A549 (cell line): Measurements from ENCODE around the gene MAGEA11.

Experiments used
- CEBPB ChIP-seq, 2 experiments: fragments of >200 bp in 1 of 2; sonication (Bioruptor Twin) in 1 of 2; formaldehyde crosslinking in 1 of 2; IDR thresholded peaks; 2 replicates each; pipeline ENCODE4 v1.6.1; 2012 to 2016
- FOXS1 ChIP-seq: fragments of 250-450 bp; sonication (Bioruptor Pico); IDR thresholded peaks from 2 replicates; pipeline ENCODE4 v1.5.0; 2020; ENCODE audit warnings: mild to moderate bottlenecking, moderate library complexity
- HOXA7 ChIP-seq: fragments of 250-450 bp; sonication (Bioruptor Pico); IDR thresholded peaks from 2 replicates; pipeline ENCODE4 v1.5.0; 2020; ENCODE audit warnings: mild to moderate bottlenecking, moderate library complexity
- PHF8 ChIP-seq: fragments of 200-600 bp; sonication (generic); IDR thresholded peaks from 2 replicates; pipeline ENCODE4 v1.6.1; 2016; ENCODE audit warnings: low read depth, mild to moderate bottlenecking, antibody characterized with exemption, moderate library complexity, borderline replicate concordance
- POLR2AphosphoS2 ChIP-seq: conservative IDR thresholded peaks from 2 replicates; pipeline ENCODE4 v1.6.1; 2012; ENCODE audit warnings: low read length, improper control_type of control experiment, inconsistent platforms
- RAD21 ChIP-seq, 2 experiments: fragments of >200 bp in 1 of 2; sonication (Bioruptor Twin) in 1 of 2; formaldehyde crosslinking in 1 of 2; IDR thresholded peaks in 1 of 2; conservative IDR thresholded peaks in 1 of 2; 2 replicates in 1 of 2; 3 replicates in 1 of 2; pipeline ENCODE4 v1.6.1; 2012 to 2018; ENCODE audit warnings: inconsistent platforms in 1 of 2
- SMC3 ChIP-seq: fragments of >200 bp; sonication (Bioruptor Twin); formaldehyde crosslinking; IDR thresholded peaks from 3 replicates; pipeline ENCODE4 v1.6.1; 2018; ENCODE audit warnings: inconsistent platforms
- TF ChIP-seq, protein P1 (sequence below): fragments of >200 bp; sonication (Bioruptor Twin); formaldehyde crosslinking; IDR thresholded peaks from 3 replicates; pipeline ENCODE4 v1.5.1; 2016

DNA sequence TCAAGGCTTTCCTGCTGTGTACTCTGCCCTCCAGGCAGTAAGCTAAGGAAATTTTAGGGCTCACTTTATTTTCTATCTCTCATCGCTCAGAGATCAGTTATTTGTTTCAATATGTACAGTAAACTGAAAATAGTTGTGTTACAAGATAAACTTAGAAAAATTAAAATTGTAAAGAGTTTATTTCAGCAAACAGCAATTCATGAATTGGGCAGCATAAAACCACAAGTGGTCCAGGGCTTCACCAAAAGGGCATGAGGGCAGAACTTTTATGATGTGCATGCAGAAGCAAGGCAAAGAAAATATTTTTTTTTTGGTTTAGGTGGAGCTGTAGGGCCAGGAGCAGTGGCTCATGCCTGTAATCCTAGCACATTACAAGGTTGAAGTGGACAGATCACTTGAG, 20.1 kb upstream of the MAGEA11 start:
- TF ChIP-seq, protein P1, sequence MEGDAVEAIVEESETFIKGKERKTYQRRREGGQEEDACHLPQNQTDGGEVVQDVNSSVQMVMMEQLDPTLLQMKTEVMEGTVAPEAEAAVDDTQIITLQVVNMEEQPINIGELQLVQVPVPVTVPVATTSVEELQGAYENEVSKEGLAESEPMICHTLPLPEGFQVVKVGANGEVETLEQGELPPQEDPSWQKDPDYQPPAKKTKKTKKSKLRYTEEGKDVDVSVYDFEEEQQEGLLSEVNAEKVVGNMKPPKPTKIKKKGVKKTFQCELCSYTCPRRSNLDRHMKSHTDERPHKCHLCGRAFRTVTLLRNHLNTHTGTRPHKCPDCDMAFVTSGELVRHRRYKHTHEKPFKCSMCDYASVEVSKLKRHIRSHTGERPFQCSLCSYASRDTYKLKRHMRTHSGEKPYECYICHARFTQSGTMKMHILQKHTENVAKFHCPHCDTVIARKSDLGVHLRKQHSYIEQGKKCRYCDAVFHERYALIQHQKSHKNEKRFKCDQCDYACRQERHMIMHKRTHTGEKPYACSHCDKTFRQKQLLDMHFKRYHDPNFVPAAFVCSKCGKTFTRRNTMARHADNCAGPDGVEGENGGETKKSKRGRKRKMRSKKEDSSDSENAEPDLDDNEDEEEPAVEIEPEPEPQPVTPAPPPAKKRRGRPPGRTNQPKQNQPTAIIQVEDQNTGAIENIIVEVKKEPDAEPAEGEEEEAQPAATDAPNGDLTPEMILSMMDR, result no peak
- TF ChIP-seq RAD21 (conservative IDR thresholded peaks at IDR 0.05 in 1 of 2, IDR thresholded peaks at IDR 0.05 in 1 of 2) (no peak), PHF8 (no peak), FOXS1 (no peak), SMC3 (no peak), HOXA7 (CRISPR knock-in tag) (no peak), CEBPB (IDR thresholded peaks at IDR 0.05) (no peak), POLR2AphosphoS2 (no peak)
